Measurements from ENCODE around the gene SCGN.

DNA sequence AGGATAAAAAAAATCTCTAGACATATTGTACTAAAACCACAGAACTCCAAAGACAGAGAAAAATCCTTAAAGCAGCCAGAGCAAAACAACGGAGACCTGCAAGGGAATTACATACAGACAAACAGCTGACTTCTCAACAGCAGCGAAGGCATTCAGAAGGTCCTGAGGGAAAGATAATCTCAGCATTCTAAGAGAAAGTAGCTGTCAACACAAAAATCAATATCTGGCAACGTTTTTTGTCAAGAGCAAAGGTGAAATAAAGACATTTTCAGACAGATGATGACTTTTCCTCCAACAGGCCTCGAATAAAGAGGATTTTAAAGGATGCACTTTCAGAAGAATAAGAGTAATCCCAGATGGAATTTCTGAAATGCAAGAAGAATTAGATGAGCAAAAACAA lies 6.1 kb upstream of the SCGN start:
- TF ChIP-seq, protein P1, sequence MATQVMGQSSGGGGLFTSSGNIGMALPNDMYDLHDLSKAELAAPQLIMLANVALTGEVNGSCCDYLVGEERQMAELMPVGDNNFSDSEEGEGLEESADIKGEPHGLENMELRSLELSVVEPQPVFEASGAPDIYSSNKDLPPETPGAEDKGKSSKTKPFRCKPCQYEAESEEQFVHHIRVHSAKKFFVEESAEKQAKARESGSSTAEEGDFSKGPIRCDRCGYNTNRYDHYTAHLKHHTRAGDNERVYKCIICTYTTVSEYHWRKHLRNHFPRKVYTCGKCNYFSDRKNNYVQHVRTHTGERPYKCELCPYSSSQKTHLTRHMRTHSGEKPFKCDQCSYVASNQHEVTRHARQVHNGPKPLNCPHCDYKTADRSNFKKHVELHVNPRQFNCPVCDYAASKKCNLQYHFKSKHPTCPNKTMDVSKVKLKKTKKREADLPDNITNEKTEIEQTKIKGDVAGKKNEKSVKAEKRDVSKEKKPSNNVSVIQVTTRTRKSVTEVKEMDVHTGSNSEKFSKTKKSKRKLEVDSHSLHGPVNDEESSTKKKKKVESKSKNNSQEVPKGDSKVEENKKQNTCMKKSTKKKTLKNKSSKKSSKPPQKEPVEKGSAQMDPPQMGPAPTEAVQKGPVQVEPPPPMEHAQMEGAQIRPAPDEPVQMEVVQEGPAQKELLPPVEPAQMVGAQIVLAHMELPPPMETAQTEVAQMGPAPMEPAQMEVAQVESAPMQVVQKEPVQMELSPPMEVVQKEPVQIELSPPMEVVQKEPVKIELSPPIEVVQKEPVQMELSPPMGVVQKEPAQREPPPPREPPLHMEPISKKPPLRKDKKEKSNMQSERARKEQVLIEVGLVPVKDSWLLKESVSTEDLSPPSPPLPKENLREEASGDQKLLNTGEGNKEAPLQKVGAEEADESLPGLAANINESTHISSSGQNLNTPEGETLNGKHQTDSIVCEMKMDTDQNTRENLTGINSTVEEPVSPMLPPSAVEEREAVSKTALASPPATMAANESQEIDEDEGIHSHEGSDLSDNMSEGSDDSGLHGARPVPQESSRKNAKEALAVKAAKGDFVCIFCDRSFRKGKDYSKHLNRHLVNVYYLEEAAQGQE (IDR thresholded peaks at IDR 0.05; ENCODE audit: insufficient read depth in 1 of 2, low read depth in 2 of 2, low read length in 1 of 2) = no peak
- TF ChIP-seq, protein P2, sequence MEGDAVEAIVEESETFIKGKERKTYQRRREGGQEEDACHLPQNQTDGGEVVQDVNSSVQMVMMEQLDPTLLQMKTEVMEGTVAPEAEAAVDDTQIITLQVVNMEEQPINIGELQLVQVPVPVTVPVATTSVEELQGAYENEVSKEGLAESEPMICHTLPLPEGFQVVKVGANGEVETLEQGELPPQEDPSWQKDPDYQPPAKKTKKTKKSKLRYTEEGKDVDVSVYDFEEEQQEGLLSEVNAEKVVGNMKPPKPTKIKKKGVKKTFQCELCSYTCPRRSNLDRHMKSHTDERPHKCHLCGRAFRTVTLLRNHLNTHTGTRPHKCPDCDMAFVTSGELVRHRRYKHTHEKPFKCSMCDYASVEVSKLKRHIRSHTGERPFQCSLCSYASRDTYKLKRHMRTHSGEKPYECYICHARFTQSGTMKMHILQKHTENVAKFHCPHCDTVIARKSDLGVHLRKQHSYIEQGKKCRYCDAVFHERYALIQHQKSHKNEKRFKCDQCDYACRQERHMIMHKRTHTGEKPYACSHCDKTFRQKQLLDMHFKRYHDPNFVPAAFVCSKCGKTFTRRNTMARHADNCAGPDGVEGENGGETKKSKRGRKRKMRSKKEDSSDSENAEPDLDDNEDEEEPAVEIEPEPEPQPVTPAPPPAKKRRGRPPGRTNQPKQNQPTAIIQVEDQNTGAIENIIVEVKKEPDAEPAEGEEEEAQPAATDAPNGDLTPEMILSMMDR (IDR thresholded peaks at IDR 0.05) = no peak
